ENCODE results near the gene TYW1B. TPM values are rescaled to one million over a fixed set of nuclear protein-coding genes. Genes with fewer than 3 reads are reported as not detected.
"Not testable (repeated sequence)": the region's sequence is repeated elsewhere in the genome, so short reads cannot be mapped to it uniquely, and the experiment has no call there.

The TYW1B gene
- total and polyA plus RNA-seq, 4 donors: 1.0 to 3.8 (median 2.1) TPM

DNA sequence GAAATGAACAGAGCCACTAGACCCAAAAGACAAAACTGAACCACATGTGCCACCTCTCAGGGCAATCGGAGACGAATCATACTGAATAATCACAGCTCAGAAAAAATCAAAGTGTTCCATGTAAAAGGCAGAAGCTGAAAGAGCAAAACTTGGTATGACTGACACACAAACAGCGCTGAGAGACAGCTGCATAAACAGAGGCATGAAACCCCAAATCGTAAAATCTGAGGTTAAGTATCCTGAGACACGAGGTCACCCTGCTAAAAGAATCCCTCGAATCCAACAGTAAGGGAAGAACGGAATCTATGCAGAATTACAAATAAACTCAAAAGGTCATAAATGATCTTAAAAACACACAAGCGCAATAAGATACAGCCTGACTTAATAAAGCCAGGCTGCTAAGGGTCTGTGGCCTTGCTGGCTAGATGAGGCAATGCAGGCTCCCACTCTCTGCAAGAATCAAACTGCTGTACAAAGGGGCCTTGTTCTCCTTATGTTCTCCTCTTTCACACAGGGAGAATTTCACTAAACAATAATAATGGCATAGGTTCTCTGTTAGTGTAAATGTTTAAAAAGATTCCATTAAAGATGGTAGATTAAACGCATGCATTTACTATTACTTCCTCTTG is 247.7 kb downstream of the TYW1B start:
- H3K9me3 ChIP-seq (ENCODE audit: control insufficient read depth, low read length); H3K36me3 ChIP-seq (ENCODE audit: control insufficient read depth in 1 of 2, insufficient read depth in 2 of 2, low read length in 1 of 2); intact Hi-C loops (cut with DNase I); H3K27me3 ChIP-seq (ENCODE audit: control insufficient read depth in 1 of 2, insufficient read depth in 2 of 2, low read length in 1 of 2); H3K27ac ChIP-seq (ENCODE audit: low read depth in 1 of 2, low read length in 2 of 2); DNase-seq; H3K4me3 ChIP-seq (ENCODE audit: low read length in 2 of 2); ATAC-seq (ENCODE audit: low FRiP score); H3K4me1 ChIP-seq (ENCODE audit: control insufficient read depth in 1 of 2, insufficient read depth in 2 of 2, low read length in 2 of 2): not testable (repeated sequence)
- 59 to 71% methylated on average over 9 of the region's 9 CpGs for WGBS, 2 donors

GRCh38 chr7:72577107-72577506 is 250.9 kb downstream of the TYW1B start:
- Histone ChIP-seq H3K9me3 (ENCODE audit: control insufficient read depth, low read length) (no peaks in the 10 kb centered on the region), H3K27me3 (ENCODE audit: control insufficient read depth in 1 of 2, insufficient read depth in 2 of 2, low read length in 1 of 2) (no peaks in the 10 kb centered on the region), H3K4me1 (ENCODE audit: control insufficient read depth in 1 of 2, insufficient read depth in 2 of 2, low read length in 2 of 2) (no peaks in the 10 kb centered on the region), H3K4me3 (ENCODE audit: low read length in 2 of 2) (no peak overlapping the region), H3K27ac (ENCODE audit: low read depth in 1 of 2, low read length in 2 of 2) (no peak overlapping the region), H3K36me3 (ENCODE audit: control insufficient read depth in 1 of 2, insufficient read depth in 2 of 2, low read length in 1 of 2) (peaks cover 0 to 1% of the 10 kb centered on the region in 2 donors)
- DNase-seq (no peak), ATAC-seq (ENCODE audit: low FRiP score) (no peak)
- WGBS, 2 donors: 95 to 98% methylated on average over 2 of the region's 2 CpGs
- intact Hi-C loops (cut with DNase I): no loop called here

DNA sequence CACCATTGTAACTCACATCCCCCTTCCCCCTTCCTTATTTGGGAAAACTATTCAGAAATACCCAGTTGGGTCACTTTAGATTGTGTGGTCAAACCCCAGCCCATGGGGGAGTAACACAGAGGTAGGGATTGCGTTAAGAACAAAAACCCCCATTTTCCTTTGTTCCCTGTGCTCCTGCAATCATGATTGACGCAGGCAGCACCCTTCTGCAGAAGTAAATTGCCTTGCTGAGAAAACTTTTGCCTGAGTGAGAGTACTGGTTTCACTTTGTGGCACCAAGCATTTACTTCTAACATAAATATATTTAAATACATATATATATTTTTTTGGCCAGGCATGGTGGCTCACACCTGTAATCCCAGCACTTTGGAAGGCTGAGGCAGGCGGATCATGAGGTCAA is 266.0 kb downstream of the TYW1B start:
- H3K27me3 ChIP-seq (ENCODE audit: control insufficient read depth in 1 of 2, insufficient read depth in 2 of 2, low read length in 1 of 2); ATAC-seq (ENCODE audit: low FRiP score); H3K9me3 ChIP-seq (ENCODE audit: control insufficient read depth, low read length); H3K36me3 ChIP-seq (ENCODE audit: control insufficient read depth in 1 of 2, insufficient read depth in 2 of 2, low read length in 1 of 2); intact Hi-C loops (cut with DNase I); H3K4me3 ChIP-seq (ENCODE audit: low read length in 2 of 2); H3K27ac ChIP-seq (ENCODE audit: low read depth in 1 of 2, low read length in 2 of 2); DNase-seq; H3K4me1 ChIP-seq (ENCODE audit: control insufficient read depth in 1 of 2, insufficient read depth in 2 of 2, low read length in 2 of 2): not testable (repeated sequence)
- WGBS, 2 donors: 87 to 95% methylated on average over 3 of the region's 3 CpGs

DNA sequence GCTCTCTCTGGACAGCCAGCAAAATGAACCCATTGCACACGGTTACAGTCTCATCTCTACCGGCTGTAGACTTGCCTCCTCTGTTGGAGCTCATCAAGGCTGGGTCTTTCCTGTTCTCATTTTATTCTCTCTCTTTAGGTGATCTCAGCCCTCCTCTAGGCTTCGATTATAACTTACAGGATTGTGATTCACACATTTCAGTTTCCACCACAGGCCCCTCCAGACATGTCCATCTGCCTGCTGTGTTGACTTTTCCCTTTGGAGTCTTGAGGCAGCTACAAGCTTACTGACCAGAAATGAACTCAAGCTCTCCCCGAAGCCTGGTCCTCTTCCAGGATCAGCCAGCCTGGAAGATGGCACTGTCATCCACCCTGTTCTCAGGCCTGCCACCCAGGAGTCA is 268.5 kb downstream of the TYW1B start:
- H3K9me3 ChIP-seq (ENCODE audit: control insufficient read depth, low read length); H3K27ac ChIP-seq (ENCODE audit: low read depth in 1 of 2, low read length in 2 of 2); DNase-seq; intact Hi-C loops (cut with DNase I); H3K4me1 ChIP-seq (ENCODE audit: control insufficient read depth in 1 of 2, insufficient read depth in 2 of 2, low read length in 2 of 2); H3K4me3 ChIP-seq (ENCODE audit: low read length in 2 of 2); ATAC-seq (ENCODE audit: low FRiP score); H3K27me3 ChIP-seq (ENCODE audit: control insufficient read depth in 1 of 2, insufficient read depth in 2 of 2, low read length in 1 of 2); H3K36me3 ChIP-seq (ENCODE audit: control insufficient read depth in 1 of 2, insufficient read depth in 2 of 2, low read length in 1 of 2): not testable (repeated sequence)
- 90 to 96% methylated on average over 3 of the region's 4 CpGs for whole genome bisulfite sequencing, 2 donors

DNA sequence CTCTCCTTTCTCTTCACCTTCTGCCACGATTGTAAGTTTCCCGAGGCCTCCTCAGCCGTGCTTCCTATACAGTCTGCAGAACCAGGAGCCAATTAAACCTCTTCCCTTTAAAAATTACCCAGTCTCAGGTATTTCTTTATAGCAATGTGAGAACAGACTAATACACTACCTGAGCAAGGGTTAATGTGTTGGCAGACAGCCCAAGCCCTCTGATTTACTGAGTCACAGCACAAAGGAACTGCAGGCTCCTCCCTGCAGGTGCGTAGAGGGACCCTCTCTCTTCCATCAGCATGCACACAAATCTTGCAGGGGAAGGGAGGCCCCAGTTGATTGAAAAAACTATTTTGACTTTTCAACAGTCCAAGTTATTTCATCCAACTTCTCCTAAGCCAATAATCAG is 271.3 kb downstream of the TYW1B start:
- intact Hi-C loops (cut with DNase I); H3K27ac ChIP-seq (ENCODE audit: low read depth in 1 of 2, low read length in 2 of 2); H3K9me3 ChIP-seq (ENCODE audit: control insufficient read depth, low read length); ATAC-seq (ENCODE audit: low FRiP score); H3K27me3 ChIP-seq (ENCODE audit: control insufficient read depth in 1 of 2, insufficient read depth in 2 of 2, low read length in 1 of 2); H3K4me3 ChIP-seq (ENCODE audit: low read length in 2 of 2); H3K36me3 ChIP-seq (ENCODE audit: control insufficient read depth in 1 of 2, insufficient read depth in 2 of 2, low read length in 1 of 2); DNase-seq; H3K4me1 ChIP-seq (ENCODE audit: control insufficient read depth in 1 of 2, insufficient read depth in 2 of 2, low read length in 2 of 2): not testable (repeated sequence)
- WGBS, 2 donors: 59 to 61% methylated on average over 4 of the region's 4 CpGs

- H3K36me3 ChIP-seq (ENCODE audit: control insufficient read depth in 1 of 2, insufficient read depth in 2 of 2, low read length in 1 of 2); H3K27me3 ChIP-seq (ENCODE audit: control insufficient read depth in 1 of 2, insufficient read depth in 2 of 2, low read length in 1 of 2); H3K4me3 ChIP-seq (ENCODE audit: low read length in 2 of 2); DNase-seq; H3K4me1 ChIP-seq (ENCODE audit: control insufficient read depth in 1 of 2, insufficient read depth in 2 of 2, low read length in 2 of 2); intact Hi-C loops (cut with DNase I); H3K9me3 ChIP-seq (ENCODE audit: control insufficient read depth, low read length); ATAC-seq (ENCODE audit: low FRiP score); H3K27ac ChIP-seq (ENCODE audit: low read depth in 1 of 2, low read length in 2 of 2): not testable (repeated sequence)
- WGBS, 2 donors: 82 to 84% methylated on average over 6 of the region's 6 CpGs
These were observed 272.8 kb downstream of the TYW1B start for GRCh38 chr7:72555238-72555637.

- H3K27me3 ChIP-seq (ENCODE audit: control insufficient read depth in 1 of 2, insufficient read depth in 2 of 2, low read length in 1 of 2); intact Hi-C loops (cut with DNase I); DNase-seq; H3K4me1 ChIP-seq (ENCODE audit: control insufficient read depth in 1 of 2, insufficient read depth in 2 of 2, low read length in 2 of 2); H3K27ac ChIP-seq (ENCODE audit: low read depth in 1 of 2, low read length in 2 of 2); H3K36me3 ChIP-seq (ENCODE audit: control insufficient read depth in 1 of 2, insufficient read depth in 2 of 2, low read length in 1 of 2); H3K4me3 ChIP-seq (ENCODE audit: low read length in 2 of 2); ATAC-seq (ENCODE audit: low FRiP score); H3K9me3 ChIP-seq (ENCODE audit: control insufficient read depth, low read length): not testable (repeated sequence)
- WGBS, 2 donors: 62 to 70% methylated on average over 5 of the region's 5 CpGs
These were observed 273.6 kb downstream of the TYW1B start for GRCh38 chr7:72554401-72554800.

- DNase-seq; H3K27me3 ChIP-seq (ENCODE audit: control insufficient read depth in 1 of 2, insufficient read depth in 2 of 2, low read length in 1 of 2); intact Hi-C loops (cut with DNase I); H3K9me3 ChIP-seq (ENCODE audit: control insufficient read depth, low read length); H3K4me3 ChIP-seq (ENCODE audit: low read length in 2 of 2); H3K4me1 ChIP-seq (ENCODE audit: control insufficient read depth in 1 of 2, insufficient read depth in 2 of 2, low read length in 2 of 2); ATAC-seq (ENCODE audit: low FRiP score); H3K36me3 ChIP-seq (ENCODE audit: control insufficient read depth in 1 of 2, insufficient read depth in 2 of 2, low read length in 1 of 2); H3K27ac ChIP-seq (ENCODE audit: low read depth in 1 of 2, low read length in 2 of 2): not testable (repeated sequence)
These were observed 277.5 kb downstream of the TYW1B start for GRCh38 chr7:72550454-72550853.

- ATAC-seq (ENCODE audit: low FRiP score); intact Hi-C loops (cut with DNase I); DNase-seq; H3K27me3 ChIP-seq (ENCODE audit: control insufficient read depth in 1 of 2, insufficient read depth in 2 of 2, low read length in 1 of 2); H3K27ac ChIP-seq (ENCODE audit: low read depth in 1 of 2, low read length in 2 of 2); H3K36me3 ChIP-seq (ENCODE audit: control insufficient read depth in 1 of 2, insufficient read depth in 2 of 2, low read length in 1 of 2); H3K9me3 ChIP-seq (ENCODE audit: control insufficient read depth, low read length); H3K4me3 ChIP-seq (ENCODE audit: low read length in 2 of 2); H3K4me1 ChIP-seq (ENCODE audit: control insufficient read depth in 1 of 2, insufficient read depth in 2 of 2, low read length in 2 of 2): not testable (repeated sequence)
- WGBS, 2 donors: 26 to 29% methylated on average over 9 of the region's 9 CpGs
These were observed 281.3 kb downstream of the TYW1B start for GRCh38 chr7:72546586-72547237.

Data from aorta (tissue), 5 donors.